Activated CD8-positive, alpha-beta T cell treated with anti-CD3 and anti-CD28 coated beads for 36 hours (primary cell): ENCODE results near the gene CD69. TPM values are rescaled to one million over a fixed set of nuclear protein-coding genes. Genes with fewer than 3 reads are reported as not detected.

Experiments
- total RNA-seq, 2 experiments: library from RNA; stranded (reverse); gene quantifications; one replicate each; pipeline ENCODE4 v1.2.3, GENCODE V29; 2021

CD69 gene
- total RNA-seq, 2 experiments from 2014 or later: 166 to 174 TPM

Other genes with a start within 250 kb of the CD69 start
- 1 to 10 TPM; 4.7 to 4.9 TPM for gene KLRB1, start 153.0 kb downstream of the CD69 start, total RNA-seq
- gene CLEC2D, start 91.2 kb downstream of the CD69 start, total RNA-seq: 100 to 1,000 TPM; 240 to 259 TPM
- gene CLECL1, start 27.8 kb downstream of the CD69 start, total RNA-seq: 1 to 10 TPM; 6.0 to 8.5 TPM
- gene KLRF1, start 66.6 kb upstream of the CD69 start, total RNA-seq: not detected
- 10 to 100 TPM; 38.4 to 43.2 TPM for gene CLEC2B, start 108.5 kb upstream of the CD69 start, total RNA-seq
- gene KLRF2, start 120.6 kb upstream of the CD69 start, total RNA-seq: not detected
- gene CLEC2A, start 171.5 kb upstream of the CD69 start, total RNA-seq: not detected
- under 1 TPM; 0.47 TPM for gene CLEC12A, start 210.5 kb upstream of the CD69 start, total RNA-seq
- gene CLEC1B, start 238.2 kb upstream of the CD69 start, total RNA-seq: not detected
- gene CLEC12B, start 249.7 kb upstream of the CD69 start, total RNA-seq: not detected